IPS-20b (cell line): ENCODE results near the gene PLCB2.

Source experiments
- H3K27ac ChIP-seq: one replicate; pipeline ENCODE4 v1.5.1; 2013; ENCODE audit warnings: low read length
- H3K27me3 ChIP-seq: 2 replicates; pipeline ENCODE4 v1.6.1; 2013; ENCODE audit warnings: mild to moderate bottlenecking, low read length, inconsistent platforms; ENCODE audit not compliant: insufficient read depth
- H3K36me3 ChIP-seq: 2 replicates; pipeline ENCODE4 v1.6.1; 2013; ENCODE audit warnings: low read depth, mild to moderate bottlenecking, inconsistent platforms, low read length, moderate library complexity; ENCODE audit not compliant: insufficient read depth
- H3K4me1 ChIP-seq: 2 replicates; pipeline ENCODE4 v1.6.1; 2013; ENCODE audit warnings: mild to moderate bottlenecking, control low read depth, inconsistent platforms, low read length, moderate library complexity; ENCODE audit not compliant: insufficient read depth
- H3K4me3 ChIP-seq: 2 replicates; pipeline ENCODE4 v1.5.1; 2013; ENCODE audit warnings: mild to moderate bottlenecking, low read length, inconsistent platforms
- H3K9ac ChIP-seq: 2 replicates; pipeline ENCODE4 v1.6.1; 2013; ENCODE audit warnings: low read depth, mild to moderate bottlenecking, inconsistent platforms, low read length, moderate library complexity
- H3K9me3 ChIP-seq: 2 replicates; pipeline ENCODE4 v1.6.1; 2013; ENCODE audit warnings: mild to moderate bottlenecking, low read depth, low read length, inconsistent platforms; ENCODE audit not compliant: insufficient read depth

PLCB2 gene

DNA sequence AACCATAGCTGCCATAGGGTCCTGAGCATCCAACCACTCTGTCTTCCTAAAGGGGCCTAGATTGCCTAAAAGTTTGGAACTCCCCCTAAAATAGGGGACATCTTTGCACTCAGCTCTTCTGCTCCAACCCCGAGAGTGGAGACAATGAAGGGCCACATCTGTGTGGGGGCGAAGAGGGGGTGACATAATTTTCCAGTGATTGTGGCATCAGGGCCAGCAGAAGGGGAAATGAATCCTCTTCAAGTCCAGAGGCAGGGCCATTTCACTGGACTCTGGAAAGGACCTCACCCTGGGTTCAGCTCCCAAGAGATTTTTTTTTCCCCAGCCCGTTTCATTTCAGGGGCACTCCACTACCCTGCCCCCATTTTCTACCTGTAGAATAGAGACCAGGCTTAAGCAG, 20.2 kb downstream of the PLCB2 start:
- H3K9ac ChIP-seq: no peak overlapping the region
- H3K27me3 ChIP-seq: peaks cover 85% of the 10 kb centered on the region
- no peak overlapping the region for H3K27ac ChIP-seq
- H3K36me3 ChIP-seq: no peaks in the 10 kb centered on the region
- H3K9me3 ChIP-seq: no peaks in the 10 kb centered on the region
- H3K4me1 ChIP-seq: peaks cover 16% of the 10 kb centered on the region
- H3K4me3 ChIP-seq: no peak overlapping the region

DNA sequence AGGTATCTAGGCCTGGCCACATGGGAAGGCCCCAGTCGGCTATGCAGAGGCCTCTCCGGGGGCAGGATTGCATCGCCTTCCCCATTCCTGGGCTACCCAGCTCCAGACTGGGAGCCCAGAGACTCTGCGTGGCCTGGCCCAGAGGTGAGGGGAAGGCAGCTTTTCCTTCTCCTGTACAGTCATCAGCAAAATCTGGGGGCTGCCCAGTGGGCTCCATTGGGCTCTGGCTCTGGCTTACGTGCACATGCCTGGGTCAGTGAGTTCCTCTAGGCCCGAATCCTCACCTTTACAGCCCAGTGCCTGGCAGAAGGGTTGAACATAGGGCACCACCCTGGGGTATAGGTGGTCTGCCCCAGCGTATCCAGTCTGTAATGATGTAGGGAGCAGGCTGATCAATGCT, 20.9 kb downstream of the PLCB2 start:
- Histone ChIP-seq H3K9me3 (no peaks in the 10 kb centered on the region), H3K27me3 (peaks cover 85% of the 10 kb centered on the region), H3K4me3 (no peak overlapping the region), H3K9ac (no peak overlapping the region), H3K4me1 (peaks cover 16% of the 10 kb centered on the region), H3K36me3 (no peaks in the 10 kb centered on the region), H3K27ac (no peak overlapping the region)

DNA sequence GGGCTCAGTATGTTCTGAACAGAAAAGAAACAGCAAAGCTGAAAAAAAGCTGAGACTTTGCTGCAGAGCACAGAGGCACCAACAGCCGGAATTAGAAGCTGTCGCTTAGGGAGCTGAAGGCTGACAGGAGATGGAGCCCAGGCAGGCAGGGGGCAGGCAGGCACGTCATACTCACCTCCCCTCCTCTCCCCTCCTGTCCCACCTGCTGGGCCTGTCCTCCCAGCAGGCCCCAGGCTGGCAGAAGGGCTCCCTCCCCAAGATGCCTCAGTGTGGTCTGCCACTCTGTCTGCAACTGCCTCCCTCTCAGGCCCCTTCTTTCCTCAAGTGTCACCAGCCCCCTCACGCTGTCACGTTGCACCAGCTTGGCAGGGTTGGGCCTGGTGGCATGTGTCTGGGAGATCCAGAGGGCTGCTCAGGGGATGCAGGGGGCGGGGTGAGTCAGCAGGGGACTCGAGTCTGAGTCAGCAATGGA, 21.6 kb downstream of the PLCB2 start:
- Histone ChIP-seq H3K27ac (no peak overlapping the region), H3K9me3 (no peaks in the 10 kb centered on the region), H3K27me3 (peaks cover 85% of the 10 kb centered on the region), H3K9ac (no peak overlapping the region), H3K36me3 (no peaks in the 10 kb centered on the region), H3K4me1 (peaks cover 17% of the 10 kb centered on the region), H3K4me3 (no peak overlapping the region)

DNA sequence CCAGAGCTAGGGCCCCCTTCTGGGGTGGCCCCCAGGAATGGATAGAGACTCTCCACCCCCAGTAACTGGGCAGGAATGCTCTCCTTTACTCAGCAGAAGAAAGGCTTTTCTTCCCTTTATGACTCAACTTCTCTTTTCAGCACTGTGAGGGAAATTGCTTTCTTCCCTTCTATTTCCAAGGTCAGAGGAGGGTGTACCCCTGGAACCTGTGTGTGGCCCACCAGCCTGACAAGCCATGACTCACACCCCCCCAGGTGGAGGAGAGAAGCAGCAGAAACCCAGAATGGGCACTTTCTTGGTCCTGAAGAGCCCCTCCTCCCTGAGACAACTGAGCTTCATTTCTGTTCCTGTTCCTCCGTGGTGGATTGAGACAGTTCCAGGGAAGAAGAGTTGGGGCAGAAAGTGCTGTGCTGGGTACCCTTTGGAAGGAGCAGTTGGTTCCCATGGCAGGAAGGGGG, 22.2 kb downstream of the PLCB2 start:
- Histone ChIP-seq H3K9ac (no peak overlapping the region), H3K4me1 (peaks cover 22% of the 10 kb centered on the region), H3K36me3 (no peaks in the 10 kb centered on the region), H3K27ac (no peak overlapping the region), H3K27me3 (peaks cover 86% of the 10 kb centered on the region), H3K9me3 (no peaks in the 10 kb centered on the region), H3K4me3 (no peak overlapping the region)

DNA sequence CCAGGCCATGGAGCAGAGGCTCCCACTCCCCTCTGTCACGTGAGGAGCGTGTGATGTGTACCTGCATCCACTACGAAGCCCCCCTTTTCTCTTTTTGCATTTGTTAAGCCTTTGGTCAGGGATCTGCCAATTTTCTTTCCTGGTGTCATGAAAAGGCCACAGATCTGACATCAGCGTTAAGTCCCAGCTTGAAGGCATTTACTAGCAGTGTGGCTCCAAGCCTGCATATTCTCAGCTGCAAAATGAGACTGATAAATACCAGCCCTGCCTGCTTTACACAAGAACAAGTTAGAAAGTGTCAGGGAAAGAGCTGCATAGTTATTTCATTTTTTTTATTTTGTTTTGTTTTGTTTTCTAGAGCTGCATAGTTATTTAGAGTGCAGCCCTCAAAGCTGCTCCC, 22.6 kb downstream of the PLCB2 start:
- no peaks in the 10 kb centered on the region for H3K9me3 ChIP-seq
- H3K36me3 ChIP-seq: no peaks in the 10 kb centered on the region
- H3K27ac ChIP-seq: no peak overlapping the region
- H3K9ac ChIP-seq: no peak overlapping the region
- peaks cover 19% of the 10 kb centered on the region for H3K4me1 ChIP-seq
- peaks cover 86% of the 10 kb centered on the region for H3K27me3 ChIP-seq
- no peak overlapping the region for H3K4me3 ChIP-seq

DNA sequence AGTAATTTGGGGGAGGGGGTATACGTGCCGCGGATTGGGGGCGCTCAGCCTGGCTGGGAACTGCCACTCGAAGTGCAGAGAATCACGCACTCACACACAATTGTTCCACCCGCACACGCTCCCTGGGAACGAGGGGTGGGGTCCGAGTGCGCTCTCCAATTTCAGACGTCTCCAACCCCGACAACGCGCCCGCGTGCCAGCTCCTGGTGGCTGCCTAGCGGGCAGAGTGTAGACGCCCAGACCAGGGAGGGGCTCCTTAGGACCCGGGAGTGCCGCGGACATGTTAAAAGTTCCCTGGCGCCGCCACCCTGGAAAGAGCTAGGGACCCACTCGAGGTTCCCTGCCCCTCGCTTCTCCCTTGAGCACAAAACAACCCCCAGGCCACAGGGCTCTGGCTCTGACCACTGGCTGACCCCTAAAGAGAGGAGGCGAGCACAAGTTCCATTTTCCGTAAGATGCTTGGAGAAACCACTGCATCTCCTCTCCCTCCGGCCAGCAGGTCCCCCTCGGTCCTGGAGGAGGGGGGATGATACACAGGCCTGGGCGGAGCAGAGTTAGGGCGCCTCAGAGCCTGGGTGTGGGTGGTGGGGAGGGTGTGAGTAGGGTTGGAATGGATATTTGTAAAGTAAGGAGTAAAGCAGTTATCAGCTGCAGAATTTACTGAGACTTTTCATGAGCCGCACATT, 24.0 kb downstream of the PLCB2 start:
- H3K4me3 ChIP-seq: peak overlapping the region; percentile 55; the same call in 1 of the 2 replicates
- peaks cover 19% of the 10 kb centered on the region for H3K4me1 ChIP-seq
- peaks cover 87% of the 10 kb centered on the region for H3K27me3 ChIP-seq
- H3K36me3 ChIP-seq: no peaks in the 10 kb centered on the region
- H3K27ac ChIP-seq: no peak overlapping the region
- no peak overlapping the region for H3K9ac ChIP-seq
- no peaks in the 10 kb centered on the region for H3K9me3 ChIP-seq

DNA sequence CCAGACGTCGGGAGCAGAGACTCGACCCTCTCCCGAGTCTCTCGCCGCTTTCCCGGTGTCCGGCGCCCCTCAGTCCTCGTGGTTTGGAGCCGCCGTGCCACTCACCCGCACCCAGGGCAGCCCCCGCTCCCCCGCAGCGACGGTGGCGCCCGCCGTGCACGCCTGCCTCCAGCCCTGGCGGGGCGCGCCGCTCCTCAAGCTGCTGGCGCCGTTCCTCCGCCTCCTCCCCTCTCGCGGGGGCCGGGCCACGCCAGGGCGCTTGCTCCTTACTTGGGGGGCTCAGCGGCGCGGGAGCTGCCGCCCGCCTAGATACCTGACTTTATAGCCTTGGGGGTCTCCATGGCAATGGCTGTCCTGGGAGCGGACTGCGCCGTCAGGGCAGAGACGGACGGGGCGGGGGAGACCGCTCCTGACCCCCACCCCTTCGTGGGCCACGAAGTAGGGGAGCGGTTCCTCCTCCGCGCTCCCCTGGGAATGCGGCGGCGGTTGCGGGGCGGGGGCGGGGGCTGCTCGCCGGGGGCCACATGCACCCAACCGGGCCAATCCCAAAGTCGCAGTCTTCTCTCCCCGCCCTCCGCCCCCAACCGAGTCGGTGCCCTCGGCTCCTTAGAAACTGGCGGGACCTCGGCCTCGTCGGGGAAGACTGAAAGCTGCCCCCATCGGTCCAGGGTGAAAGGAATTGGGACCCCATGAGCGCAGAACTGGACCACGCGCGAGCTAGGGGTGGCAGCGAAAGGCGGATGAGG, 24.7 kb downstream of the PLCB2 start, which contains the start of gene ANKRD63:
ANKRD63 (minus strand) TSS at position 196 of the 746 bp plus-strand sequence. CDS start 478 bp downstream, outside the sequence.
- peak within 1 kb of the TSS; percentile 56; the same call in 1 of the 2 replicates for H3K4me3 ChIP-seq
- H3K4me1 ChIP-seq: peaks cover 19% of the 10 kb centered on the region
- H3K27me3 ChIP-seq: peaks cover 94% of the 10 kb centered on the region
- H3K36me3 ChIP-seq: no peaks in the 10 kb centered on the region
- no peaks in the 10 kb centered on the region for H3K9me3 ChIP-seq
- H3K9ac ChIP-seq: no peak within 1 kb of the TSS
- H3K27ac ChIP-seq: no peak within 1 kb of the TSS

DNA sequence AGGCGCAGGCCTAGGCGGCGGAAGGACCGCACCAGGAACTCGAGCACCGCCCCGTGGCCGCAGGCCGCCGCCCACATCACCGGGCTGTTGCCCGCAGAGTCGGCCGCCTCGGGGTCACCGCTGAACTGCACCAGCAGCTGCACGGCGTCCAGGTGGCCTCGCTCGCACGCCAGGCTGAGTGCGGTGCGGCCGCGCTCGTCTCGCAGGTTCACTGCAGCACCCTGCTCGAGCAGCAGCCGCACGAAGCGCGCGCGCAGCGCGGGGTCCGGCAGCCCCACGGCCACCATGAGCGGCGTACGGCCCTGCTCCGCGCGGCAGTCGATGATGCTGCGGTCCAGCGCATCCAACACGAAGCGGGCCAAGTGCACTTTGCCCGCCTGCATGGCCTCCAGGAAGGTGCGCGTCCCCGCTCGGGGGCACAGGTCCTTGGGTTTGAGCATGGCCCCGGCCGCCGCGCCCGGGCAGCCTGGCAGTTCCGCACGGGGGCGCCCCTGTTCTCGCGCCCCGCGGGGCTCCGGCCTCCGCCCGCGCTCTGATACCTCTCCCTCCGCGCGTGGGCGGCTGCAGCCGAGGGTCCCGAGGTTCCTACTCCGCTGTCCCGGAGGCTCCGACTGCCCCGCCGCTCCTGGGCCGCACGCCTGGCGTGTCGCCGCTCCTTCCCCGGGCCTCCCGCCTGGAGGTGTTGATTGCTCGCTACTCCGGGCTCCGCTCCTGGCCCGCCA, 25.4 kb downstream of the PLCB2 start:
- no peaks in the 10 kb centered on the region for H3K36me3 ChIP-seq
- peaks cover 99% of the 10 kb centered on the region for H3K27me3 ChIP-seq
- H3K4me3 ChIP-seq: peak overlapping the region; percentile 56; the same call in 1 of the 2 replicates
- no peak overlapping the region for H3K27ac ChIP-seq
- H3K9ac ChIP-seq: no peak overlapping the region
- no peaks in the 10 kb centered on the region for H3K9me3 ChIP-seq
- peaks cover 19% of the 10 kb centered on the region for H3K4me1 ChIP-seq

DNA sequence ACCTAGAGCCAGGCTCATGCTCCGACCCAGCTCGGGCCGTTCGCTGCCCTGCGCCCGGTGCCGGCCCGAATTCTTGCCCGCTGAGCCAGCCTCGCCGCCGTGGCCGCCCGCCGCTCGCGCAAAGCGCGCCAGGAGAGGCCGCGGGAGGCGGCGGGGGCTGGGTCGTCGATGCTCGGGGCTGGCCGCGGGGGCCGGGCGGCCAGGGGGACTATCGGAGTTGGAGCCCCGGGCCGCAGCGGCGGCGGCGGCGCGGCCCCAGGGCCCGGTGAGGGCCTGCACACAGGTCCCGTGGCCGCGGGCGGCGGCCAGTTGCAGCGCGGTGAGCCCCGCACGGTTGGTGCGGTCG, 26.0 kb downstream of the PLCB2 start:
- no peak overlapping the region for H3K9ac ChIP-seq

DNA sequence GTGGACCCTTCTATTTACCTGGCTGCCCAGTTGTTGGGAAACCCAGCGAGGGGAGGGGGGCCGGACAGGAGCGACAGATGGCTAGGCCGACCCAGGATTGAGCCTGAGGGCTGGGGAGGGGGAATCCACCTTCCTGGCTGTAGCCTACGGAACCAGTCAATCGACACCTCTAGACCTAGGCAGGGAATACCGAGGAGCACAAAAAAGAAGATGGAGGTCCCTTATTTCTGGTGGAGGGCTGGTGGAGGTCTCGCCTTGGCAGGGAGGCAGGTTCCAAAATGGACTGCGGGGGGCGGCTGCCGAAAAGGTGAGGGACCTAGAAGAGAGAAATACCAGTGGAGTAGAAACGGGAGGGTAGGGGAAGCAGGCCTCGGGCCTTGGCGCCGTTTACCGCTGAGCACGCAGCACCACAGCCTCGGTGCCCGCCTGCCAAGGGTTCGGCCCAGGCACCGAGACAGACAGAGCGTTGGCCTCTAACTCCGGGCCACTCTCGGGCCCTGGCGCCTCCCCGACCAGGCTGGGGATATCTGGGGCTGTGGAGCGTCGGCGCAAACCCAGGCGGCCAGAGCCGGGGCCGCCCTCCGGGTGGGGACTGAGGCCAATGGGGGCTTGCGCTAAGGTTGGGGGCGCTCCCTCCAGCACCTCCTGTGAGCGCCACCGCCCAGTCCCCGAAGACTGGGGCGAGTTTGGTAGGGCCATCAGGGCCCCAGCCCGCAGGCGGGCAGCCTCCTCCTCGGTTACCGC, 26.5 kb downstream of the PLCB2 start:
- H3K9me3 ChIP-seq: no peaks in the 10 kb centered on the region
- H3K27me3 ChIP-seq: peaks cover 89% of the 10 kb centered on the region
- peaks cover 15% of the 10 kb centered on the region for H3K4me1 ChIP-seq
- H3K9ac ChIP-seq: no peak overlapping the region
- no peak overlapping the region for H3K27ac ChIP-seq
- H3K4me3 ChIP-seq: peak overlapping the region; percentile 35; the same call in 1 of the 2 replicates
- no peaks in the 10 kb centered on the region for H3K36me3 ChIP-seq

More for the DNA sequence above, 26.0 kb downstream of the PLCB2 start:
- Histone ChIP-seq H3K36me3 (no peaks in the 10 kb centered on the region), H3K4me3 (peak overlapping the region; percentile 56; the same call in 1 of the 2 replicates), H3K27me3 (peaks cover 94% of the 10 kb centered on the region), H3K9me3 (no peaks in the 10 kb centered on the region), H3K27ac (no peak overlapping the region), H3K4me1 (peaks cover 15% of the 10 kb centered on the region)
